K562 (cell line): ENCODE measurements around the gene RALY.

Experiments used
- EZH2 ChIP-seq: IDR thresholded peaks from 2 replicates; pipeline ENCODE4 v1.6.1; 2012; ENCODE audit warnings: low read depth, mild to moderate bottlenecking, inconsistent platforms, low read length, borderline replicate concordance
- MTA2 ChIP-seq: fragments of 450-650 bp; IDR thresholded peaks from 2 replicates; pipeline ENCODE4 v1.6.1; 2016; ENCODE audit warnings: low read depth
- SNIP1 ChIP-seq: fragments of 450-650 bp; IDR thresholded peaks from 2 replicates; pipeline ENCODE4 v1.7.1; 2017; ENCODE audit warnings: low read depth, mild to moderate bottlenecking
- TCF7L2 ChIP-seq: fragments of 150-350 bp; IDR thresholded peaks from 2 replicates; pipeline ENCODE4 v1.6.1; 2016; ENCODE audit warnings: low read depth, mild to moderate bottlenecking, low read length, moderate library complexity
- ZFP30 ChIP-seq: fragments of 250-450 bp; sonication (Bioruptor Pico); IDR thresholded peaks from 2 replicates; pipeline ENCODE4 v1.8.0; 2022; ENCODE audit warnings: moderate library complexity, mild to moderate bottlenecking, inconsistent platforms, borderline replicate concordance
- TF ChIP-seq, protein P1 (sequence below), 3 experiments: IDR thresholded peaks in 2 of 3; conservative IDR thresholded peaks in 1 of 3; 2 replicates each; pipeline ENCODE4 v1.5.1; 2011 to 2012; ENCODE audit warnings: low read length in 3 of 3, mild to moderate bottlenecking in 3 of 3, control low read depth in 2 of 3, improper control_type of control experiment in 1 of 3, inconsistent platforms in 1 of 3, low read depth in 1 of 3, mixed read lengths in 1 of 3, moderate library complexity in 1 of 3; ENCODE audit not compliant: insufficient read depth in 2 of 3

DNA sequence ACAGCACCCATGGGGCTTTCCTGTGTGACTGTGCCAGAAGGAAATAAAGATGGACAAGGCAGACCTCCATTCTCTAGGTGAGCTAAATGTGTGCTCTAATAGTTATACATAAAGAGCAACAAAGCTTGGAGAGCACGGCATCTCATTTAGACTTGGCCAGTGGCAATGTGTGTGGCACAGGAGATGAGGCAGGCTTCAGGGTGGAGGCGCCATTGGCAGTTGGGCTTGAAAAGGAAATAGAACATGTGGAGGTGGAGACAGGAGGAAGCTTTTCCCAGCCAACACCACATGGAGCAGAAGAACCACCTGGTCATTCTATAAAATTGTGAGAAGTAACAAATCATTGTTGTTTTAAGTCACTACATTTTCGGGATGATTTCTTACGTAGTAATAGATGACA lies 3.6 kb upstream of the RALY start:
- TF ChIP-seq EZH2 (no peak), TCF7L2 (no peak), SNIP1 (no peak), MTA2 (no peak), ZFP30 (no peak)
- TF ChIP-seq, protein P1, sequence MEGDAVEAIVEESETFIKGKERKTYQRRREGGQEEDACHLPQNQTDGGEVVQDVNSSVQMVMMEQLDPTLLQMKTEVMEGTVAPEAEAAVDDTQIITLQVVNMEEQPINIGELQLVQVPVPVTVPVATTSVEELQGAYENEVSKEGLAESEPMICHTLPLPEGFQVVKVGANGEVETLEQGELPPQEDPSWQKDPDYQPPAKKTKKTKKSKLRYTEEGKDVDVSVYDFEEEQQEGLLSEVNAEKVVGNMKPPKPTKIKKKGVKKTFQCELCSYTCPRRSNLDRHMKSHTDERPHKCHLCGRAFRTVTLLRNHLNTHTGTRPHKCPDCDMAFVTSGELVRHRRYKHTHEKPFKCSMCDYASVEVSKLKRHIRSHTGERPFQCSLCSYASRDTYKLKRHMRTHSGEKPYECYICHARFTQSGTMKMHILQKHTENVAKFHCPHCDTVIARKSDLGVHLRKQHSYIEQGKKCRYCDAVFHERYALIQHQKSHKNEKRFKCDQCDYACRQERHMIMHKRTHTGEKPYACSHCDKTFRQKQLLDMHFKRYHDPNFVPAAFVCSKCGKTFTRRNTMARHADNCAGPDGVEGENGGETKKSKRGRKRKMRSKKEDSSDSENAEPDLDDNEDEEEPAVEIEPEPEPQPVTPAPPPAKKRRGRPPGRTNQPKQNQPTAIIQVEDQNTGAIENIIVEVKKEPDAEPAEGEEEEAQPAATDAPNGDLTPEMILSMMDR (IDR thresholded peaks at IDR 0.05 in 2 of 3, conservative IDR thresholded peaks at IDR 0.05 in 1 of 3; ENCODE audit: insufficient read depth in 2 of 3, low read depth in 1 of 3, low read length in 3 of 3), result no peak
